ENCODE measurements around the gene GNS.
A peak's percentile ranks its signal among the peaks of the same experiment; 100 is the strongest.

The GNS gene

GRCh38 chr12:64722835-64723234 is 36.4 kb downstream of the GNS start:
- TF ChIP-seq CTCF (IDR thresholded peaks at IDR 0.05; ENCODE audit: low read depth, low read length, missing control alignments) = no peak
- H3K4me3 ChIP-seq (ENCODE audit: low read depth, low read length) = no peak overlapping the region
- in situ Hi-C loops (cut with HindIII; ENCODE audit: low sequenced_read_pairs) = no loop called here
- DNase-seq (ENCODE audit: low read depth) = no peak

GRCh38 chr12:64720884-64721283 is 38.3 kb downstream of the GNS start:
- no peak for TF ChIP-seq CTCF (IDR thresholded peaks at IDR 0.05; ENCODE audit: low read depth, low read length, missing control alignments)
- H3K4me3 ChIP-seq (ENCODE audit: low read depth, low read length) = no peak overlapping the region
- no peak for DNase-seq (ENCODE audit: low read depth)
- in situ Hi-C loops (cut with HindIII; ENCODE audit: low sequenced_read_pairs) = no loop called here

- TF ChIP-seq CTCF (IDR thresholded peaks at IDR 0.05; ENCODE audit: low read depth, low read length, missing control alignments) = no peak
- in situ Hi-C loops (cut with HindIII; ENCODE audit: low sequenced_read_pairs) = no loop called here
- DNase-seq (ENCODE audit: low read depth) = no peak
Measured at GRCh38 chr12:64718649-64719048, 40.6 kb downstream of the GNS start.

GRCh38 chr12:64716839-64717455 is 42.3 kb downstream of the GNS start:
- no peak for TF ChIP-seq CTCF (IDR thresholded peaks at IDR 0.05; ENCODE audit: low read depth, low read length, missing control alignments)
- in situ Hi-C loops (cut with HindIII; ENCODE audit: low sequenced_read_pairs) = no loop called here
- H3K4me3 ChIP-seq (ENCODE audit: low read depth, low read length) = no peak overlapping the region
- peak; percentile 36 for DNase-seq (ENCODE audit: low read depth)

More at GRCh38 chr12:64718649-64719048, 40.6 kb downstream of the GNS start:
- no peak overlapping the region for H3K4me3 ChIP-seq (ENCODE audit: low read depth, low read length)

- TF ChIP-seq CTCF (IDR thresholded peaks at IDR 0.05; ENCODE audit: low read depth, low read length, missing control alignments) = no peak
- H3K4me3 ChIP-seq (ENCODE audit: low read depth, low read length) = no peak overlapping the region
- DNase-seq (ENCODE audit: low read depth) = no peak
- in situ Hi-C loops (cut with HindIII; ENCODE audit: low sequenced_read_pairs) = no loop called here
Measured at GRCh38 chr12:64716371-64716770, 42.8 kb downstream of the GNS start.

GRCh38 chr12:64714551-64714968 is 44.6 kb downstream of the GNS start:
- TF ChIP-seq CTCF (IDR thresholded peaks at IDR 0.05; ENCODE audit: low read depth, low read length, missing control alignments) = no peak
- no peak overlapping the region for H3K4me3 ChIP-seq (ENCODE audit: low read depth, low read length)
- in situ Hi-C loops (cut with HindIII; ENCODE audit: low sequenced_read_pairs) = no loop called here
- DNase-seq (ENCODE audit: low read depth) = no peak

Data from astrocyte of the cerebellum (primary cell).